GM06990 (cell line): ENCODE results near the gene MAGI1.

ENCODE experiments used
- DNase-seq: peaks from one replicate; pipeline ENCODE4 v3.0.0-alpha.2; 2011; ENCODE audit not compliant: insufficient read length; ENCODE audit errors: extremely low read depth
- H3K27me3 ChIP-seq: replicated peaks from 2 replicates; pipeline ENCODE4 v1.6.0; 2011; ENCODE audit warnings: low read length; ENCODE audit not compliant: control insufficient read depth, insufficient read depth
- H3K36me3 ChIP-seq: 2 replicates; pipeline ENCODE4 v1.5.1; 2011; ENCODE audit warnings: low read length; ENCODE audit not compliant: control insufficient read depth, insufficient read depth
- H3K4me3 ChIP-seq: replicated peaks from 2 replicates; pipeline ENCODE4 v1.5.1; 2011; ENCODE audit warnings: low read depth, mild to moderate bottlenecking, control low read depth, low read length
- CTCF ChIP-seq: IDR thresholded peaks from 2 replicates; pipeline ENCODE4 v1.5.1; 2011; ENCODE audit warnings: low read length, control low read depth, mild to moderate bottlenecking, inconsistent platforms; ENCODE audit not compliant: insufficient read depth, poor library complexity, severe bottlenecking

Gene MAGI1

GRCh38 chr3:65899226-65899625 is 139.5 kb downstream of the MAGI1 start:
- H3K4me3 ChIP-seq = no peak overlapping the region
- DNase-seq = no peak
- no peaks in the 10 kb centered on the region; the same call in 1 of the 2 replicates for H3K27me3 ChIP-seq
- no peaks in the 10 kb centered on the region for H3K36me3 ChIP-seq
- TF ChIP-seq CTCF = no peak

- H3K36me3 ChIP-seq = no peaks in the 10 kb centered on the region
- no peaks in the 10 kb centered on the region; the same call in 1 of the 2 replicates for H3K27me3 ChIP-seq
- no peak overlapping the region for H3K4me3 ChIP-seq
- no peak for DNase-seq
- no peak for TF ChIP-seq CTCF
Observed at GRCh38 chr3:65897766-65898165, 141.0 kb downstream of the MAGI1 start.

GRCh38 chr3:65896321-65896720 is 142.4 kb downstream of the MAGI1 start:
- no peaks in the 10 kb centered on the region for H3K36me3 ChIP-seq
- H3K27me3 ChIP-seq = no peaks in the 10 kb centered on the region
- H3K4me3 ChIP-seq = no peak overlapping the region
- no peak for DNase-seq
- no peak for TF ChIP-seq CTCF

GRCh38 chr3:65894679-65895453 is 143.9 kb downstream of the MAGI1 start:
- DNase-seq = no peak
- TF ChIP-seq CTCF = no peak
- Histone ChIP-seq H3K4me3 (no peak overlapping the region), H3K27me3 (no peaks in the 10 kb centered on the region), H3K36me3 (no peaks in the 10 kb centered on the region)

GRCh38 chr3:65894126-65894525 is 144.6 kb downstream of the MAGI1 start:
- Histone ChIP-seq H3K4me3 (no peak overlapping the region), H3K36me3 (no peaks in the 10 kb centered on the region), H3K27me3 (no peaks in the 10 kb centered on the region)
- no peak for DNase-seq
- TF ChIP-seq CTCF = no peak
